Adipocyte (in vitro differentiated cells): ENCODE results near the gene KCNJ1.

Experiments used
- DNase-seq: peaks from one replicate; pipeline ENCODE4 v3.0.0-alpha.2; 2015; ENCODE audit warnings: low read depth
- H3K27me3 ChIP-seq: replicated peaks from 2 replicates; pipeline ENCODE4 v1.7.0; 2013; ENCODE audit warnings: mild to moderate bottlenecking, low read length, moderate library complexity; ENCODE audit not compliant: control insufficient read depth, insufficient read depth
- H3K36me3 ChIP-seq: 2 replicates; pipeline ENCODE4 v1.7.0; 2013; ENCODE audit warnings: low read length, mild to moderate bottlenecking, moderate library complexity; ENCODE audit not compliant: control insufficient read depth, insufficient read depth, severe bottlenecking
- H3K4me1 ChIP-seq: 2 replicates; pipeline ENCODE4 v1.7.0; 2013; ENCODE audit warnings: mild to moderate bottlenecking, low read length, moderate library complexity; ENCODE audit not compliant: control insufficient read depth, insufficient read depth
- H3K4me3 ChIP-seq: 2 replicates; pipeline ENCODE4 v1.7.0; 2013; ENCODE audit warnings: mild to moderate bottlenecking, low read length, moderate library complexity
- H3K9ac ChIP-seq: 2 replicates; pipeline ENCODE4 v1.7.0; 2013; ENCODE audit warnings: mild to moderate bottlenecking, low read length, moderate library complexity
- H3K9me3 ChIP-seq: 2 replicates; pipeline ENCODE4 v1.7.0; 2013; ENCODE audit warnings: mild to moderate bottlenecking, low read length, moderate library complexity; ENCODE audit not compliant: control insufficient read depth

The KCNJ1 gene

DNA sequence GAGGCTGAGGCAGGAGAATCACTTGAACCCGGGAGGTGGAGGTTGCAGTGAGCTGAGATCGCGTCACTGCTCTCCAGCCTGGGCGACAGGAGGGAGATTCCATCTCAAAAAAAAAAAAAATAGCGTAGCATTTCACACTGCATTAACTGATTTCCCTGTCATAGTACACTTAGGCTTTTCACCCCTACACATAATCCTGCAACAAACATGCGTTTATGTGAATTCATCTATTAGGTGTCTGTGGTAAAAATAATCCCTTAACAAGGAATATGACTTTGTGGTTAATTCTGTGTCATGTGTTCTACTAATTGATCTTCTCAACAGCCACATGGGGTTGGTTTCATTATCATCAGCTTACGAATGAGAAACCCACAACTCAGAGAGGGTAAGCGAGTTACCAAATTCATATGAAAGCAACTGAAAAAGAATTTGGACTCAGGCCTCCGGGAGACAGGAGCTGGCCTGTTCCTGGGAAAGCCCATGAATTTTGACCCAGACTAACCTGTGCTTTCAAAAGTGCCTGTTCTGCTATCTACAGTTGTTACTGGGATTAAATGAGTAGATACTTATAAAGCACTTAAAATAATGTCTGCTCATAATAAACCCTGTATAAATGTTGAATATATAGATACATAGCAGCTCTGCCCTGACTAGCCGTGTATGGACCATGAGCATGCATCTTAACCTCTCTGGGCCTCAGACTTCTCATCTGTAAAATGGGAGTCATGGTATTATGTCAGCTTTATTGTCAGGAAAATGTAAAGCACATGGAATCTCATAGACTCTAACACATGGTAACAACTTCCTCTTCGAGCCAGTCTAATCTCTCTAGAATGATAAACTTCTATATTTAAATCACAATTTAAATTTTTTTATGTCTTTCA is 36.6 kb downstream of the KCNJ1 start:
- H3K27me3 ChIP-seq: peaks cover 12% of the 10 kb centered on the region
- no peaks in the 10 kb centered on the region for H3K36me3 ChIP-seq
- H3K9me3 ChIP-seq: no peaks in the 10 kb centered on the region
- peak overlapping the region; percentile 31 for H3K9ac ChIP-seq
- no peak overlapping the region for H3K4me3 ChIP-seq
- no peak for DNase-seq
- H3K4me1 ChIP-seq: peaks cover 11% of the 10 kb centered on the region

DNA sequence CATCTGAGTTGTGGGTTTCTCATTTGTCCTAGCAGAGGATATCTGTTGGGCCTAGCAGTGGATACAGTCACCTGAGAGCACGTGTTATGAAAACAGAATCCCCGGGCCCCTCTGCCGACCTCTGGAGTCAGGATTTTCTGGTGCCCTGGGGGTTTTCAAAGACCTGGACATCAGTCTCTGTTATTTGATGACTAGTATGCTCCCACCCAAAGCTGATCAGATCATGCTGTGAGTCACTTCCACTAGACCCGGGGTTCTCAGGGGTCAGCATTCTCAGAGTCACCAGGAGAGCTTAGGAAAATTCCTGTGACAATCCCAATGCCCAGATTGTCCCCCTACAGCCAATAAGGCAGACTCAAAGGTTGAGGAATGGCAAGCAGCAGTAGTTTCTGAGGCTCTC is 38.7 kb downstream of the KCNJ1 start:
- Histone ChIP-seq H3K9me3 (no peaks in the 10 kb centered on the region), H3K9ac (no peak overlapping the region), H3K4me1 (peaks cover 11% of the 10 kb centered on the region), H3K4me3 (no peak overlapping the region), H3K36me3 (no peaks in the 10 kb centered on the region), H3K27me3 (peaks cover 7% of the 10 kb centered on the region)
- no peak for DNase-seq

DNA sequence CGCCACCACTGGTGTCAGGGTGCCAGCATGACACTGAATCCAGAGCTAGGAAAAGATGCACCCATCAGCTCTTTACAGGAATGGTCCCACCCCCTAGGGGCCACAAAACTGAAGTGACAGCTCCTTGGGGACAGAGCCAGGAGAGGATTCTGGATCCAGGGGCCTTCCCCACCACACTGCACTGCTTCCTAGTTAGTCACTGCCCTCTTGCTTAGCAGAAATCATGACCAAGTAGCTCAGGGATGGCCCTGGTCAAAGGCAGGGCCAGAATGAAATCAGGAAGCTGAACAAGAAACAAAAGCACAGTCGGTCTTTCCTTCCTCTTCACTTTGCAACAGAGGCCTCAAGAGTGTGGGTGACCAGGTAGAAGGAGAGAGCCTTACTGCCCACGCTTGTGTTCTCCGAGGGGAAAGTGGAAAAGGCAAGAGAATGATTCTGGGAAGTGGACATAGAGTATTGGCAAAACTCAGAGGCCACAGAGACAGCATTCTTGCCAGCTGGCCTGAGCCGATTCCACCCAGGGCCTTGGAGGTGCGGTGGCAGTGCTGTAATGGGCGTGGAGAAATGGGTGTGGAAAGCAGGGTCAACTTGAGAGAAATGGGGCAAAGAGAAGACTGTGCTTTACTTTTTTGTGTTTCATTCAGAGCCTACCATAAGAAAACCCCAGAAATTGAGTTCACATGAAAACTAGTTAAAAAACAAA is 39.8 kb downstream of the KCNJ1 start:
- Histone ChIP-seq H3K9ac (no peak overlapping the region), H3K27me3 (peaks cover 11% of the 10 kb centered on the region), H3K36me3 (no peaks in the 10 kb centered on the region), H3K4me3 (no peak overlapping the region), H3K9me3 (no peaks in the 10 kb centered on the region), H3K4me1 (peaks cover 11% of the 10 kb centered on the region)
- DNase-seq: no peak

DNA sequence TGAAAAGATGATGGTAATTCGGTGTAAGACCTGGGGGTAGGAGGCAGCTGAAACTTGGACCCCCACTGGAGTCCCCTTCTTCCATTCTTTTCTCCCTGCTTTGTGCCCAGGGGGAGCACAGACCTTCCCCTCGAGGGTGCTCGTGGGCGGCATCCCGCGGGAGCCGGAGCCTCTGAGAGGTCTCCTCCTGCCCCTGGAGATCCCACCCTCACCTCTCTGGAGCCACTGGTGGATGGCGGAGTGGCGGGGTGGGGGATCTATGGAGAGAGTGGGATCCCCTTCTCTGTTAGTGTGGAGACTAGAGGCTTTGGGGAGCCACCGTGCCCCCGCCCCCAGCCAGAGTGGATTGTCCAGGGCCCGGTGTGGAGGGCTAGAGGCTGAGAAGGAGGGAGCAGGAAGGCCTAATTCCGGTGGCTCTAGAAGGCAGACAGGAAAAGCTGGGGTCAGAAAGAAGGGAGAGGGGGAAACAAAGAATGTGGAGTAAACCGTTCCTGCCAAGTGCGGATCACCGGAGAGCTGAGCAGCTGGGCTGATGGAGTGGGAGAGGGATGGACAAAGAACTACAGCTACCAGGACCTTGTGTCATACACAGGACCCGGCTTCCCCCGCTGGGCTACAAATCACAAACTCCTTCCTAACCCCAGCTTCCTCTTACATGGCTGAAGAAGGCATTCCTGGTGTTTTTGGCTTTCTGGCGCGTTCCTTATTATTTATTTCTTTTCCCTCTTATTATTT is 41.9 kb downstream of the KCNJ1 start:
- Histone ChIP-seq H3K36me3 (no peaks in the 10 kb centered on the region), H3K27me3 (peaks cover 9% of the 10 kb centered on the region), H3K4me3 (no peak overlapping the region), H3K9me3 (no peaks in the 10 kb centered on the region), H3K4me1 (peaks cover 11% of the 10 kb centered on the region), H3K9ac (no peak overlapping the region)
- no peak for DNase-seq

DNA sequence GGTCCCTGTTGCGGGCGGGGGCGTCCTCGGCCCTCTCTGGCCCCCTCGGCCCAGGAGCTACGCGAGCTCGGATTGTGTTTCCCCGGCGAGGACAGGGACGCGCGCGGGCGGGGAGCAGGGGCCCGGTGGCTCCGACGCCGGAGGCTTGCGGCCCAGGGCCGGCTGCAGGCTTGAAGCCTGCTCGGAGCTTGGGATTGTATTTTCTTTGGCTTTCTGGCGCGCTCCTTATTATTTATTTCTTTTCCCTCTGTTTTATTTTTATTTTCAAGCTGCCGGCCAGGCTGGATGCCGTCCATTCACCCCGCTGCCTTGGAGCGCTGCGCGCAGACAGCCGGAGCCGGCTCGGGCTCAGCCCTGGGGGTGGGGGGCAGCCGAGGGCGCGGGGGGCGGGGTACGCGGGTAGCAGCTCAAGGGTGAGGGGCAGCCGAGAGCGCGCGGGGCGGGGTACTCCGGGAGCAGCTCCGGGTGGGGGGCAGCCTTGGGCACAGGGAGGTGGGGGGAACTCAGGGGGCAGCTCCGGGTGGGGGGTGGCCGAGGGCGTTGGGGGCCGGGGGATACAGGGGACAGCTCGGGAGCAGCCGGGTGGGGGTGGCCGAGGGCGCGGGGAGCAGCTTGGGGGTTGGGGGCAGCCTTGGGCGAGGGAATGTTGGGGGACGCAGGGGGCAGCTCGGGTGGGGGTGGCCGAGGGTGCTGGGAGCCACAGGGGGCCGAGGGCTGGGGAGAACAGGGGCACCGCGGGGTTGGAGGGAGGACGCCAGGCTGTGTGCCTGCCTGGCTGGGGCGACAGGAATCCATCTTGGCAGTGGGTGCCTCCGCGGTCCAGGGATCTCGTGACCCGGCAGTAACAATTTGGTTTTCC is 42.7 kb downstream of the KCNJ1 start:
- Histone ChIP-seq H3K4me1 (peaks cover 11% of the 10 kb centered on the region), H3K36me3 (no peaks in the 10 kb centered on the region), H3K9ac (peak overlapping the region; percentile 59), H3K4me3 (peak overlapping the region; percentile 53), H3K27me3 (peaks cover 9% of the 10 kb centered on the region), H3K9me3 (no peaks in the 10 kb centered on the region)
- no peak for DNase-seq

DNA sequence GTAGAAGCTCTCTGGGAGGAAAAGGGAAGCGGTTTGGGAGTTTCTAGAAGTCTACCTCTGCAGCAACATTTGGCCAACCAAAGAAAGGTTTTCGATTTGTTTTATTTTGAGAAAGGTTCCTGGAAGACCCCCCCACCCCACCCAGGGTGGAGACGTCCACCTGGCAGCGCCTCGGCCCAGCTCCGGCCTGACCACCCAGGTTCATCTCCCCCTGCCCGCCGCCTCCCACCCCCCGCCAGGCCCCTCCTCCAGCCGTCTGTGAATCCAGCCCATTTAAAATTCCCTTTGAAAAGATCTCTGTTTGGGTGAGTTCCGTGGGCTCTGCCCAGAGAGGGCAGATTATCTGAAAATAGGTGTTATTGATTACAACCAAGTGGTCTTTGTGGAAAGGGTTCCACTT is 43.3 kb downstream of the KCNJ1 start:
- Histone ChIP-seq H3K9ac (peak overlapping the region; percentile 59), H3K4me3 (no peak overlapping the region), H3K27me3 (peaks cover 9% of the 10 kb centered on the region), H3K9me3 (no peaks in the 10 kb centered on the region), H3K36me3 (no peaks in the 10 kb centered on the region), H3K4me1 (peaks cover 11% of the 10 kb centered on the region)
- DNase-seq: no peak

DNA sequence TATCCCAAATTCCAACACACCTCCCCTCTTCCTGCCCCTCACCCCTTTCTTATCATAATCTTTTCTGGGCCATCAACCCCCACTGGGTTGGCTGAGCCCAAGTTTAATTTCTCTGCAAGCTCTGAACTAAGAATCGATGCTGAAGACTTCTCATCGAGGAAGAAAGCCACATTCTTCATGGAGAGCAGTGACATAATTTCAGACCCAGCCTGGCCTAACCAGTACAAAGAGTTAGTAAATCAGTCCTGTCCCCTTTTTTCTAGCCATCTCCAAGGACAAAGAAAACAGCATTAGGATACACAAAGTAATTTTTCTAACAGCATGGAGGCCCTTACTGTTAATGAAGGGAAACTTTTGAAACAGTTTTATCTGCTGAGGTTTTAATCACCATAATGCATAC is 45.0 kb downstream of the KCNJ1 start:
- H3K4me1 ChIP-seq: peaks cover under 1% of the 10 kb centered on the region
- no peak overlapping the region for H3K4me3 ChIP-seq
- no peaks in the 10 kb centered on the region for H3K36me3 ChIP-seq
- no peaks in the 10 kb centered on the region for H3K9me3 ChIP-seq
- H3K9ac ChIP-seq: no peak overlapping the region
- H3K27me3 ChIP-seq: peaks cover 9% of the 10 kb centered on the region
- no peak for DNase-seq

DNA sequence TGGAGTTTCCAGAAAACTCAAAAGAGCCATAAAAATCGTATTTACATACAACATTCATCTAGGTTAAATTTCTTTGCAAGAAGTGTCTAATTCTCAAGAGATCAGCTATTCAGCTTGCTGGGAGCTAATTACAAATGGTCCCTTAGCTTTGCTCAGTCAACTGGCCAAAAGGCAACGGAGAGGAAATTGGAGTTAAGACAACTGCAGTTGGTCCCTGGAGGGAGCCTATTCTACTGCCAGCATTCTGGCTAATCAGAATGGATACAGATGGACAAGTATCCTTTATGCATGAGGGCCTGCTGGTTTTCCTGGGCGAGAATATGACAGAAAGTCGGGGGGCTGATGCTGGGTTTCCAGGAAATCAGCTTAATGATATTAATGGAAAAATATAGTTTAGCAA is 45.5 kb downstream of the KCNJ1 start:
- H3K4me3 ChIP-seq: no peak overlapping the region
- no peaks in the 10 kb centered on the region for H3K9me3 ChIP-seq
- H3K27me3 ChIP-seq: peaks cover 9% of the 10 kb centered on the region
- no peak for DNase-seq
- H3K9ac ChIP-seq: no peak overlapping the region
- no peaks in the 10 kb centered on the region for H3K4me1 ChIP-seq
- no peaks in the 10 kb centered on the region for H3K36me3 ChIP-seq

DNA sequence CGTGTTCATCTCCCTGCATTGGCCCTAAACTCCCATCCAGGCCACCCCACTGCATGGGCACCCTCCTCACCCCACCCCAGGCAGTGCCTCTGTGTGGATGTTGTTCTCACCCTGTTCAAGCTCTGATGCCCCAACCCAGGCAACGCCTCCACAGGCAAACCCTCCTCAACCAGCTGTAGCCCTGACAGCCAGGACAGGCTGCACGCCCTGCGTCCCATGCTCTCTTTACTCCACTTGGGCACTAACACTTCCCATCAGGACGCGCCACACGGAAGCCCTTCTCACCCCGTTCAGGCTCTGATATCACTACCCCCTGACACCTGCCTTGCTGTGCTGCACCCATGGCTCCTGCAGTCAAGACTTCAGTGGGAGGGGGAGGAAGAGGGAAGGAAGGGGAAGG is 47.9 kb downstream of the KCNJ1 start:
- DNase-seq: no peak
- Histone ChIP-seq H3K27me3 (peaks cover 9% of the 10 kb centered on the region), H3K4me1 (peaks cover 13% of the 10 kb centered on the region), H3K4me3 (no peak overlapping the region), H3K9ac (no peak overlapping the region), H3K9me3 (no peaks in the 10 kb centered on the region), H3K36me3 (no peaks in the 10 kb centered on the region)

DNA sequence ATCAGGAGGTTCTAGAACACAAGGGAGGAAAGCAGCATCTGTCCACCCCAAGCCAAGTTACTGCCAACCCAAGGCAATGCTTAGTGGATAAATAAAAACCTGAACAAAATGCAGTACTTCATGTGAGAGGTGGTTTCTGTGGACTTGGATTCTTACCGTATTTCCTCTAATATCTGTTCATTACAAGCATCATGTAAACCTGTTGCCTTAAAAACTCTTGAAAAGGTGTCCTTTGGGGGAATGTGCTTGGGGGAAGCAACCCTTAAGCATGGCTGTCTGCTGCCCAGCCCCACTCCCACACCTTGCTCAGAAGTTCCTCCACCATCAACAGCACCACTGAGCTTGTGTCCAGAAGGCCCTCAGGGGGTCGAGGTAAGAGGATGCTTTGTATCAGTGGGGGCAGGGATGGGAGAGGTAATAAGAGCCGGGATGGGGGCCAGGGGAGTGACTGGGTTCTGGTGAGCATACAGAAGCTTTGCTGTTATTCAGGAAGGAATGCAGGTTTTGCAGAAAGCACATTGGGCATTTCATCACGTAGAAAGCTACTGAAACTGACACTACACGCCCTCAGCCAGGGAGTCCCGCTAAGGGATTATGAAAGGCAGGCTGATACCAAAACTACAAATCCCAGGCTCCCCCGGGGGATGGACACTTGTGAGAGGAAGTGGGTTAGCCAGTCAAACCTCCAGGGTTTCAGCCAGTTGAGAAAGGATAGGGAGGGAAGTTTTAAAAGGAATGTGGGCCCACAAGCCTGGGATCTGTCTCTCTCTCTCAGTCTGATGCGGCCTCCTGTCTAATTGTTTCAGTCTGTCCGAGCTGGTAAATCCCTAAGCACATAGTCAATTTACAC is 52.0 kb downstream of the KCNJ1 start:
- Histone ChIP-seq H3K4me1 (peaks cover 13% of the 10 kb centered on the region), H3K9ac (peak overlapping the region; percentile 58), H3K27me3 (no peaks in the 10 kb centered on the region), H3K4me3 (peak overlapping the region; percentile 13), H3K9me3 (no peaks in the 10 kb centered on the region), H3K36me3 (no peaks in the 10 kb centered on the region)
- DNase-seq: peak; percentile 96
